ENCODE data around the gene ZNF777.
"Not testable (repeated sequence)": the region's sequence is repeated elsewhere in the genome, so short reads cannot be mapped to it uniquely, and the experiment has no call there.

Gene ZNF777

GRCh38 chr7:149495785-149496641 lies 35.2 kb upstream of the ZNF777 start:
- Histone ChIP-seq H3K27ac (ENCODE audit: low read depth, low read length, severe bottlenecking) (no peak overlapping the region), H3K36me3 (ENCODE audit: control insufficient read depth, insufficient read depth, low read length) (peaks cover 36% of the 10 kb centered on the region), H3K9me3 (ENCODE audit: control insufficient read depth, low read length) (no peaks in the 10 kb centered on the region), H3K4me3 (ENCODE audit: extremely low read depth, insufficient read depth, low read length, poor library complexity, severe bottlenecking) (peak overlapping the region; percentile 72), H3K4me1 (ENCODE audit: control insufficient read depth, insufficient read depth, low read length, poor library complexity, severe bottlenecking) (no peaks in the 10 kb centered on the region)
- WGBS, 2 experiments (ENCODE audit: insufficient coverage in 2 of 2), result 92 to 98% methylated on average over 4 to 6 of the region's 13 CpGs

DNA sequence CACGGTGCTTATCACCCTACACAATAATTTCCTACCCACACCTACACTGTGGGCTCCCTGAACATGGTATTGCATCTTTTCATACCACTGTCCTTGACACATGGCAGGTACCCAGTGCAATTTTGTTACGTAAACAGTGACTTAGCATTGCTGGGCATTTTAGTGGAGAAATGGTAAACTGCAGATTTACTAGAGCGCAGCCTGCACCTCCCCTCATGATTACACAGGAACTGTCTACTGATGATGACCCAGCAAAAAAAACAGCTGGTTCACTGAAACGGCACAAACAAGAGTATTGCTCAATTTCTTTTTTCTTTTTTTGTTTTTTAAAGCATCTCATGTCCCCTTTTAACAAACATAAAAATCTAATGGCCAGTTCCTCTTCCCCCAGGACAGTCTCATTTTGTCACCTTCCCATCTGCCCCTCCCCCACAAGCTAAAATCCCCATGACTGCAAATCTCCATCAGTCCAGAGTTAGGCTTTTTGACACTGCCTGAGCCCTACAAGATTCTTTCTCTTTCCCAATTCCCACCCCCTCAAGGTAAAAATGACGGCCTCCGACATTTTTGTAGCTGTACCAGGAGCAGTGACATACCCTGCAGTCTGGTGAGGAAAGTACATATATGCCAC lies 34.0 kb upstream of the ZNF777 start:
- peaks cover 48% of the 10 kb centered on the region for H3K36me3 ChIP-seq (ENCODE audit: control insufficient read depth, insufficient read depth, low read length)
- H3K9me3 ChIP-seq (ENCODE audit: control insufficient read depth, low read length), result no peaks in the 10 kb centered on the region
- no peaks in the 10 kb centered on the region for H3K4me1 ChIP-seq (ENCODE audit: control insufficient read depth, insufficient read depth, low read length, poor library complexity, severe bottlenecking)
- no peak overlapping the region for H3K27ac ChIP-seq (ENCODE audit: low read depth, low read length, severe bottlenecking)
- H3K4me3 ChIP-seq (ENCODE audit: extremely low read depth, insufficient read depth, low read length, poor library complexity, severe bottlenecking), result no peak overlapping the region
- WGBS, 2 experiments (ENCODE audit: insufficient coverage in 2 of 2), result 90% methylated on average over 3 to 4 of the region's 6 CpGs

DNA sequence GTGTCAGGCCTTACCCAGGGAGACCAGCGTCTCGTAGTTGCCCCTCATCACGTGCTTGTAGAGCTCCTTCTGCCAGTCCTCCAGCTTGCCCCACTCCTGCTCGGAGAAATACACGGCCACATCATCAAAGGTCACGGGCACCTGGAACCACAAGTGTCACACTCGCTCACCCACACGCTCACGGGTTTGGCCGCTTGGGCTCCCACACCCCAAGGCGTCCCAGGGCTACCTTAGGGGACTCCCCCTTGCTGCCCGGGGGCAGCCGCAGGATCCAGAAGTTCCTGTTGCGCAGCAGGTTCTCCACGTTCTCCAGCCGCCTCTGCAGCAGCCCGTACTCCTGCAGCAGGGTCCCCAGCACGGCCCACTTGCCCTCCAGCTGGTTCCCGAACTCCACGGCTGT lies 33.1 kb upstream of the ZNF777 start:
- not testable (repeated sequence) for H3K4me1 ChIP-seq (ENCODE audit: control insufficient read depth, insufficient read depth, low read length, poor library complexity, severe bottlenecking); H3K4me3 ChIP-seq (ENCODE audit: extremely low read depth, insufficient read depth, low read length, poor library complexity, severe bottlenecking); H3K9me3 ChIP-seq (ENCODE audit: control insufficient read depth, low read length); H3K27ac ChIP-seq (ENCODE audit: low read depth, low read length, severe bottlenecking)
- H3K36me3 ChIP-seq (ENCODE audit: control insufficient read depth, insufficient read depth, low read length), result peaks cover 54% of the 10 kb centered on the region
- WGBS, 2 experiments (ENCODE audit: insufficient coverage in 2 of 2), result 95 to 97% methylated on average over 11 of the region's 20 CpGs

DNA sequence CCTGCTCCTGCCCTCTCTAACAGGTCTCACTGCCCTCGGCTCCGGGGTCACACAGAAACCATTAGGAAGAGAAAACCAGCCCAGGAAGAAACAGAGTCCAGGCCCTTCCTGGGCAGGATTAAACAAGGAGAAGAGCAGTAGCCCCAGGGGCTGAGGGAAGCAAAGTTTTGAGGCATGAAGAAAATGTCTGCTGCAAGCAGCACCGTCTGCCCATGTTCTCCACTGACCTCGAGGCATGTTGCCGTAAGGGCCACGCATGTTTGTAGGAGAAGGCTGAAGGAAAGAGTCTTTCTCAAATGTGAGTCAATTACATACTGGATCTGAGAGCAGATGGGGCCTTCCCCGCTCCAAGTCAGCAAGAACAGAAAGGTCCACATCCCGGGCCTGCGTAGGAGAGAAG lies 32.5 kb upstream of the ZNF777 start:
- 97 to 100% methylated on average over 8 to 9 of the region's 9 CpGs for WGBS, 2 experiments (ENCODE audit: insufficient coverage in 2 of 2)
- Histone ChIP-seq H3K36me3 (ENCODE audit: control insufficient read depth, insufficient read depth, low read length) (peaks cover 58% of the 10 kb centered on the region), H3K4me3 (ENCODE audit: extremely low read depth, insufficient read depth, low read length, poor library complexity, severe bottlenecking) (no peak overlapping the region), H3K9me3 (ENCODE audit: control insufficient read depth, low read length) (no peaks in the 10 kb centered on the region), H3K27ac (ENCODE audit: low read depth, low read length, severe bottlenecking) (no peak overlapping the region), H3K4me1 (ENCODE audit: control insufficient read depth, insufficient read depth, low read length, poor library complexity, severe bottlenecking) (no peaks in the 10 kb centered on the region)

GRCh38 chr7:149490083-149490760 lies 29.4 kb upstream of the ZNF777 start:
- peaks cover 89% of the 10 kb centered on the region for H3K36me3 ChIP-seq (ENCODE audit: control insufficient read depth, insufficient read depth, low read length)
- H3K4me3 ChIP-seq (ENCODE audit: extremely low read depth, insufficient read depth, low read length, poor library complexity, severe bottlenecking), result no peak overlapping the region
- H3K9me3 ChIP-seq (ENCODE audit: control insufficient read depth, low read length), result no peaks in the 10 kb centered on the region
- H3K27ac ChIP-seq (ENCODE audit: low read depth, low read length, severe bottlenecking), result no peak overlapping the region
- 95 to 97% methylated on average over 12 to 15 of the region's 15 CpGs for WGBS, 2 experiments (ENCODE audit: insufficient coverage in 2 of 2)
- no peaks in the 10 kb centered on the region for H3K4me1 ChIP-seq (ENCODE audit: control insufficient read depth, insufficient read depth, low read length, poor library complexity, severe bottlenecking)

DNA sequence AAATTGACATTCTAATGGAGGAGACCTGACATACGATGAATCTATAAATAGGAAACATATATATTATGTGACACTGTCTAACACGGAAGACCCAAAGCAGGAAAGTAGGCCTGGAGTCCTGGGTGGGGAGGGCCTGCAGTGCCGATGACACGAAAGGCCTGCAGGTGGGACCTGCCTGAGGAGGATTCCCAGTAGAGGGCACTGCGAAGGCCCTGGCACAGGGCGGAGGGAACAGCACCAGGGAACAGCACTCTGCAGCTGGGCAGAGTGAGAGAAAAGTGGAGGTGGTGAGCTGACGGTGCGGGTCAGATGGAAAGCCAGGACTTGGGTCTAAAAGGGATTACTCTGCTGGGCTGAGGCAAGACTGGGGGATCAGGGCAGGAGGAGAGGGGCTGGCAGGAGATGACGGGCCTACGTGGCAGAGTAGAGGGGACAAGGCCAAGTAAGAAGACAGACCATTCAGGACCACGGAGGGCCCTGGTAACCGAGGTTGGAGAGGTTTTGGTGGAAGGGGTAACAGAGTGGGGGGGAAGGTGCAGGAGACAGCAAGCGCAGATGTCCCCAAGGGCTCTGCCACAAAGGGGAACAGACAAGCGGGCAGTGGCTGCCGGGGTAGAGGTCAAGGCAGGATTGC lies 28.6 kb upstream of the ZNF777 start:
- Histone ChIP-seq H3K4me1 (ENCODE audit: control insufficient read depth, insufficient read depth, low read length, poor library complexity, severe bottlenecking) (no peaks in the 10 kb centered on the region), H3K4me3 (ENCODE audit: extremely low read depth, insufficient read depth, low read length, poor library complexity, severe bottlenecking) (no peak overlapping the region), H3K27ac (ENCODE audit: low read depth, low read length, severe bottlenecking) (no peak overlapping the region), H3K9me3 (ENCODE audit: control insufficient read depth, low read length) (no peaks in the 10 kb centered on the region), H3K36me3 (ENCODE audit: control insufficient read depth, insufficient read depth, low read length) (peaks cover 93% of the 10 kb centered on the region)
- WGBS, 2 experiments (ENCODE audit: insufficient coverage in 2 of 2), result 91 to 95% methylated on average over 12 to 13 of the region's 15 CpGs

- Histone ChIP-seq H3K9me3 (ENCODE audit: control insufficient read depth, low read length) (peaks cover 13% of the 10 kb centered on the region), H3K27ac (ENCODE audit: low read depth, low read length, severe bottlenecking) (no peak overlapping the region), H3K4me1 (ENCODE audit: control insufficient read depth, insufficient read depth, low read length, poor library complexity, severe bottlenecking) (peaks cover 8% of the 10 kb centered on the region), H3K36me3 (ENCODE audit: control insufficient read depth, insufficient read depth, low read length) (peaks cover 76% of the 10 kb centered on the region), H3K4me3 (ENCODE audit: extremely low read depth, insufficient read depth, low read length, poor library complexity, severe bottlenecking) (no peak overlapping the region)
- no CpG with 5 or more reads among the region's 1 CpG for WGBS, 2 experiments (ENCODE audit: insufficient coverage in 2 of 2)
These were observed 18.7 kb upstream of the ZNF777 start for GRCh38 chr7:149479568-149479967.

GRCh38 chr7:149478754-149479153 lies 17.9 kb upstream of the ZNF777 start:
- Histone ChIP-seq H3K4me3 (ENCODE audit: extremely low read depth, insufficient read depth, low read length, poor library complexity, severe bottlenecking) (no peak overlapping the region), H3K27ac (ENCODE audit: low read depth, low read length, severe bottlenecking) (no peak overlapping the region), H3K9me3 (ENCODE audit: control insufficient read depth, low read length) (peaks cover 13% of the 10 kb centered on the region), H3K4me1 (ENCODE audit: control insufficient read depth, insufficient read depth, low read length, poor library complexity, severe bottlenecking) (peaks cover 8% of the 10 kb centered on the region), H3K36me3 (ENCODE audit: control insufficient read depth, insufficient read depth, low read length) (peaks cover 84% of the 10 kb centered on the region)
- 91 to 100% methylated on average over 1 of the region's 1 CpG for WGBS, 2 experiments (ENCODE audit: insufficient coverage in 2 of 2)

DNA sequence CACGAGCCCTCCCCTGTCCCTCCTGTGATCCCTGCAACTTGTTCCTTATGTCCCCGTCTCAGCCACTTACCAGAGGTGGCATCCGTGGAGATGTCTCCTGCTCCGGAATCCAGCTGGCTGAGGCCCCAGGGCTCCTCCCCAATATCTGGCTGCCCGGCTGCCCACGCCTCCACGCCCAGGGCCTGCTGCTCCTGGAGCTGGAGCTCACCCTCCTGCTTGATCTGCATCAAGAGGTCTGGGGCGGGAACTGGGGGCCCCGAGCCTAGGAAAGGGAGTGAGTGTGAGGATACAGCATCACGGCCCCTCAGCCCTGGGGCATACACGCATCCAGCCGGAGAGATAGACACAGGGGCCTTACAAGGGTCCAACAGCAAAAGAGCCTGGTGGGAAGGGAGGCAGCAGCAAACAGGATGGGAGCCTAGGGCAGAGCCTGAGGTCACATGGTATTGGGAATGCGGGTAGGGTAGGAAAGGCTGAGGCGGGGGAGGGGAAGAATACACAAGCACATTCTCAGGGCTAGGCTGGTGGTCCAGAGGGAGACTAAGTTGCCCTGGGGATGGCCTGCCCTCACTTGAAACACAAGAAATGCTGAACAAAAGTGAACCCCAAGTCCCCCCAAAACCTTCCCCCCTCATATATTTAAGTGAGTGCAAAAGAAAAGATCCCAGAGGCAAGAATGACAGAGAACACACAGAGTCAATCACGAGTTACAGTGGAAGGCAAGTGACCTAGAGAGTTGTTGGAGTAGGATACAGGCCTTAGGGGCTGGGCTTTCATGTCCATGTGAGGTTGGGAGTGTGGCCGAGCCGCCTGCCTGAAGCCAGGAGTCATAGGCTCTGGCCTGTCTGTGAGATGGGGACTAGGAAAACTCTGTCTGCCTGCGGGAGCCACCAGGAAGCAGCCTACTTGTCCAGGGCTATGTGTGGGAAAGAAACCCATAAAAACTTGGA lies 16.9 kb upstream of the ZNF777 start:
- peaks cover 13% of the 10 kb centered on the region for H3K9me3 ChIP-seq (ENCODE audit: control insufficient read depth, low read length)
- H3K4me1 ChIP-seq (ENCODE audit: control insufficient read depth, insufficient read depth, low read length, poor library complexity, severe bottlenecking), result peaks cover 8% of the 10 kb centered on the region
- WGBS, 2 experiments (ENCODE audit: insufficient coverage in 2 of 2), result 93% methylated on average over 13 to 17 of the region's 18 CpGs
- peak overlapping the region; percentile 29 for H3K27ac ChIP-seq (ENCODE audit: low read depth, low read length, severe bottlenecking)
- H3K4me3 ChIP-seq (ENCODE audit: extremely low read depth, insufficient read depth, low read length, poor library complexity, severe bottlenecking), result no peak overlapping the region
- H3K36me3 ChIP-seq (ENCODE audit: control insufficient read depth, insufficient read depth, low read length), result peaks cover 88% of the 10 kb centered on the region

DNA sequence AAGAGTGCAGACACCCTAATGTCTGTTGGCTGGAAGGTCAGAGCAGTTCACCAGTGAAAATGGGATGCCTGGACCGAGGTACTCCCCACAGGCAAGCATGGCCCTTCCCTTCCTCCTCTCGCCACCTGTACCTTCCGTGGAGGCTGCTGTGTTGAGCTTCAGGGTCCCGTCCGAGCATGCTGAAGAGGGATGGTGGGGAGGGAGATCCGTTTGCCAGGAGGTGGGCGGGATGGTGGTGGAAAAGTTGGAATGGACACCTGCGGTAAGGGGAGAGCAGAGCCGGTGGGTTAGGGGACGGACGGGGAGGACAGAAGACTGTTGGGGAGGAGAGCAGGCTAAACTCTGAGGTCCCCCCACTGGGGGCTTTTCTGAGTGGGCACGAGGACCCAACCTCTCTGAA lies 15.9 kb upstream of the ZNF777 start:
- Histone ChIP-seq H3K4me1 (ENCODE audit: control insufficient read depth, insufficient read depth, low read length, poor library complexity, severe bottlenecking) (peaks cover 8% of the 10 kb centered on the region), H3K36me3 (ENCODE audit: control insufficient read depth, insufficient read depth, low read length) (peaks cover 90% of the 10 kb centered on the region), H3K27ac (ENCODE audit: low read depth, low read length, severe bottlenecking) (no peak overlapping the region), H3K4me3 (ENCODE audit: extremely low read depth, insufficient read depth, low read length, poor library complexity, severe bottlenecking) (no peak overlapping the region), H3K9me3 (ENCODE audit: control insufficient read depth, low read length) (peaks cover 13% of the 10 kb centered on the region)
- 94 to 100% methylated on average over 7 to 12 of the region's 12 CpGs for WGBS, 2 experiments (ENCODE audit: insufficient coverage in 2 of 2)
